Measurements from ENCODE around the gene IPPK.

DNA sequence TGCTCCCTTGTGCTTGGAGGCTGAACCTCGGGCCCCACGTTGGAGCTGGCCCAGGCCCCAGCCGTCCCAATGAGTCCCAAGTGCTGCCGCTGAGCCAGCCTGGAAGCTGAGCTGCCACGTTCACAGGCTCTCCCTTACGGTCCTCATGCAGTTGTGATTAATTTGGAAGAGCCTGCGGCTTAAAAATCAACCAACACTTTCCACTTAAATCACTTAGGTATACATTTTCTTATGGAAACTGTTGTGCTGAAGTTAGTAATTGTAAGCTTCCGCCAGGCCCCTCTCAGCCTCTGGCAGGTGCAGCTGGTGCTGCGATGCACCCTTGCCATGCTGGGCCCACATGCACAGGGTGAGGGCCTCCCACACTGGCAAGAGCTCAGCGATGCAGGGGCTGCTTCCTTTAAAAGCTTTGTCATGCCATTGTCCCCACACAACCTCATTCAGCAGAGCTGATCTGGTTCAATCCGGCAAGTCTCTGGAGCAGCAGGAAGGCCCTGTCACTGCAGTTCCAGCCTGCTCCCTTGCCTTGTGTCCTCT is 61.0 kb downstream of the IPPK start:
- TF ChIP-seq, protein P1, sequence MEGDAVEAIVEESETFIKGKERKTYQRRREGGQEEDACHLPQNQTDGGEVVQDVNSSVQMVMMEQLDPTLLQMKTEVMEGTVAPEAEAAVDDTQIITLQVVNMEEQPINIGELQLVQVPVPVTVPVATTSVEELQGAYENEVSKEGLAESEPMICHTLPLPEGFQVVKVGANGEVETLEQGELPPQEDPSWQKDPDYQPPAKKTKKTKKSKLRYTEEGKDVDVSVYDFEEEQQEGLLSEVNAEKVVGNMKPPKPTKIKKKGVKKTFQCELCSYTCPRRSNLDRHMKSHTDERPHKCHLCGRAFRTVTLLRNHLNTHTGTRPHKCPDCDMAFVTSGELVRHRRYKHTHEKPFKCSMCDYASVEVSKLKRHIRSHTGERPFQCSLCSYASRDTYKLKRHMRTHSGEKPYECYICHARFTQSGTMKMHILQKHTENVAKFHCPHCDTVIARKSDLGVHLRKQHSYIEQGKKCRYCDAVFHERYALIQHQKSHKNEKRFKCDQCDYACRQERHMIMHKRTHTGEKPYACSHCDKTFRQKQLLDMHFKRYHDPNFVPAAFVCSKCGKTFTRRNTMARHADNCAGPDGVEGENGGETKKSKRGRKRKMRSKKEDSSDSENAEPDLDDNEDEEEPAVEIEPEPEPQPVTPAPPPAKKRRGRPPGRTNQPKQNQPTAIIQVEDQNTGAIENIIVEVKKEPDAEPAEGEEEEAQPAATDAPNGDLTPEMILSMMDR (IDR thresholded peaks at IDR 0.05) = no peak
- TF ChIP-seq EZH2 (IDR thresholded peaks at IDR 0.05; ENCODE audit: borderline replicate concordance, insufficient read depth, low read depth, low read length, poor library complexity, severe bottlenecking) = no peak
